ENCODE results near the gene ARHGAP45. TPM values are rescaled to one million over a fixed set of nuclear protein-coding genes. Genes with fewer than 3 reads are reported as not detected.

Gene ARHGAP45
- 25.6 and 81.0 TPM in 2 replicates for total RNA-seq (2011; cell fraction: chromatin; rRNA removed; ENCODE audit: low replicate concordance)
- 39.0 and 49.5 TPM in 2 replicates for total RNA-seq (2011; cell fraction: nucleolus; rRNA removed)
- 22.7 and 24.1 TPM in 2 replicates for total RNA-seq (2011; cell fraction: nucleoplasm; rRNA removed)
- total RNA-seq (2014; rRNA removed) (22.1 and 31.1 TPM in 2 replicates), total RNA-seq (2014; rRNA removed; fragmentation: Illumina TruSeq; extraction: Trizol) (1.0 and 1.8 TPM in 2 replicates), total RNA-seq (2015; rRNA removed; fragmentation: Illumina TruSeq; extraction: Trizol) (4.2 and 6.0 TPM in 2 replicates), total RNA-seq (2021) (18.0 and 19.9 TPM in 2 replicates), polyA plus RNA-seq (2011; rRNA removed) (4.4 and 7.6 TPM in 2 replicates), polyA plus RNA-seq (2014; fragmentation: Illumina TruSeq; extraction: Trizol) (1.9 and 6.9 TPM in 2 replicates), polyA plus RNA-seq (2014; fragmentation: Nextera tagmentation; extraction: Ambion mirVana) (under 1 TPM; 0.08 to 0.63 TPM), polyA plus RNA-seq (2014; rRNA removed) (16.3 and 20.2 TPM in 2 replicates), polyA minus RNA-seq (2011; rRNA and poly(A)+ RNA removed) (1.7 and 2.0 TPM in 2 replicates), Bru-seq, nascent RNA (percentile 48 among the genes with signal in this experiment), BruChase-seq, experiment 1, labeled RNA remaining after a 2-hour chase (percentile 37 among the genes with signal in this experiment), BruChase-seq, experiment 2, labeled RNA remaining after a 6-hour chase (percentile 47 among the genes with signal in this experiment)
- polyA plus RNA-seq (2011; cell fraction: cytosol; rRNA removed) = 5.6 and 12.6 TPM in 2 replicates
- polyA plus RNA-seq (2011; cell fraction: nucleus; rRNA removed) = 17.8 and 38.7 TPM in 2 replicates
- polyA plus RNA-seq (2012) = 15.0 and 15.2 TPM in 2 replicates
- polyA minus RNA-seq (2011; cell fraction: cytosol; rRNA and poly(A)+ RNA removed) = 6.2 and 8.5 TPM in 2 replicates
- polyA minus RNA-seq (2011; cell fraction: nucleus; rRNA and poly(A)+ RNA removed) = 5.5 and 6.6 TPM in 2 replicates
- long read RNA-seq, experiment 1, full-length matches to known transcripts = 30 of 74 reads
- long read RNA-seq, experiment 1, partial matches to known transcripts = 36 of 74 reads
- long read RNA-seq, experiment 1, other reads (novel, unspliced or antisense) = 8 of 74 reads
- long read RNA-seq, experiment 2, full-length matches to known transcripts = 4 of 10 reads
- long read RNA-seq, experiment 2, partial matches to known transcripts = 3 of 10 reads
- long read RNA-seq, experiment 2, other reads (novel, unspliced or antisense) = 3 of 10 reads
- long read RNA-seq, experiment 3, full-length matches to known transcripts = 2 of 4 reads
- long read RNA-seq, experiment 3, partial matches to known transcripts = 0 of 4 reads
- long read RNA-seq, experiment 3, other reads (novel, unspliced or antisense) = 2 of 4 reads

- no peaks in the 10 kb centered on the region for H3K27me3 ChIP-seq (ENCODE audit: control insufficient read depth in 2 of 2, insufficient read depth in 2 of 2, low read length in 2 of 2)
- no peaks in the 10 kb centered on the region for H3K9me1 ChIP-seq (ENCODE audit: control insufficient read depth, insufficient read depth, low read length)
- H3K9me3 ChIP-seq (replicated peaks; ENCODE audit: control insufficient read depth, insufficient read depth, low read depth, low read length) = no peaks in the 10 kb centered on the region
- intact Hi-C loops (cut with micrococcal nuclease) (no loop called here), in situ Hi-C loops (cut with MboI) (no loop called here)
- H3K4me1 ChIP-seq (replicated peaks in 1 of 2; ENCODE audit: control insufficient read depth in 2 of 2, insufficient read depth in 2 of 2, low read length in 2 of 2) = peaks cover 9 to 90% of the 10 kb centered on the region in 2 experiments
- peak within 1 kb of the TSS; percentile 40 for H3K4me3 ChIP-seq
- no TSS peak for BruUV-seq (replicated peaks)
- H4K20me1 ChIP-seq (replicated peaks; ENCODE audit: control insufficient read depth, insufficient read depth, low read length) = no peaks in the 10 kb centered on the region
- no peak within 1 kb of the TSS for H3K27ac ChIP-seq (ENCODE audit: extremely low read depth, low read depth, low read length)
- POLR2A ChIA-PET = interaction anchor here (0.6 to 1.9 kb wide), 10 partner anchors 9 to 202 kb away, joined by 3 to 6 read pairs (median 4); partner anchors contain the start of genes ABCA7, CIRBP and RNU6-2
- 24% methylated on average over 17 of the region's 61 CpGs for WGBS (ENCODE audit: insufficient coverage, low coverage, missing lambda C conversion rate)
- FAIRE-seq (no peak), ATAC-seq (peak; percentile 45), DNase-seq (ENCODE audit: extremely low read depth in 1 of 4, low spot score in 3 of 4) (peak; percentile 59 to 83 (median 78))
- no peaks in the 10 kb centered on the region for H3K79me2 ChIP-seq (ENCODE audit: control insufficient read depth, insufficient read depth, low read length)
- peak within 1 kb of the TSS; percentile 72 for H3K4me2 ChIP-seq (ENCODE audit: insufficient read depth, low read length)
- CTCF ChIA-PET (ENCODE audit: low intra/inter-chr PET ratio) = no interaction called here
- H3K9ac ChIP-seq (ENCODE audit: insufficient read depth in 1 of 2, low read depth in 2 of 2, low read length in 2 of 2) = peak within 1 kb of the TSS; percentile 16 to 90; a peak in 3 of 4 replicates
- peak within 1 kb of the TSS; percentile 41; the same call in 1 of the 2 replicates for H2AFZ ChIP-seq (ENCODE audit: low read depth, low read length)
- H3K36me3 ChIP-seq (ENCODE audit: control insufficient read depth, insufficient read depth, low read length) = peaks cover 11% of the 10 kb centered on the region; the same call in 2 of the 3 replicates
- 0 out of 2 replicates have a peak, but pooled peaks have one; percentile 17 for TF ChIP-seq TFE3 (CRISPR knock-in tag; IDR thresholded peaks at IDR 0.05)
- no peak for TF ChIP-seq SMAD4 (CRISPR knock-in tag; conservative IDR thresholded peaks at IDR 0.05)
- no peak for TF ChIP-seq ARNT (IDR thresholded peaks at IDR 0.05)
- no peak for TF ChIP-seq KDM5B (IDR thresholded peaks at IDR 0.05; ENCODE audit: insufficient replicate concordance, low read depth, low read length)
- peak; percentile 16 for TF ChIP-seq PCBP1 (IDR thresholded peaks at IDR 0.05; ENCODE audit: low read depth, low read length, poor library complexity, severe bottlenecking)
- no peak for TF ChIP-seq HMGN3 (IDR thresholded peaks at IDR 0.05; ENCODE audit: borderline replicate concordance, extremely low read depth, insufficient read length, low read depth, low read length)
- TF ChIP-seq CBFA2T2 (conservative IDR thresholded peaks at IDR 0.05) = 0 out of 2 replicates have a peak, but pooled peaks have one; percentile 26
- no peak for TF ChIP-seq CSDE1 (IDR thresholded peaks at IDR 0.05)
- TF ChIP-seq HNRNPH1 (optimal IDR thresholded peaks at IDR 0.05; ENCODE audit: low read depth, low read length) = no peak
Observed at GRCh38 chr19:1066748-1067340, at the start of gene ARHGAP45. ARHGAP45 (plus strand) TSS chr19:1067167; CDS start chr19:1067406, 239 bp downstream.
